ENCODE measurements around the gene CXCL5.
A peak's percentile ranks its signal among the peaks of the same experiment; 100 is the strongest.
"Not testable (repeated sequence)": the region's sequence is repeated elsewhere in the genome, so short reads cannot be mapped to it uniquely, and the experiment has no call there.

Gene CXCL5

DNA sequence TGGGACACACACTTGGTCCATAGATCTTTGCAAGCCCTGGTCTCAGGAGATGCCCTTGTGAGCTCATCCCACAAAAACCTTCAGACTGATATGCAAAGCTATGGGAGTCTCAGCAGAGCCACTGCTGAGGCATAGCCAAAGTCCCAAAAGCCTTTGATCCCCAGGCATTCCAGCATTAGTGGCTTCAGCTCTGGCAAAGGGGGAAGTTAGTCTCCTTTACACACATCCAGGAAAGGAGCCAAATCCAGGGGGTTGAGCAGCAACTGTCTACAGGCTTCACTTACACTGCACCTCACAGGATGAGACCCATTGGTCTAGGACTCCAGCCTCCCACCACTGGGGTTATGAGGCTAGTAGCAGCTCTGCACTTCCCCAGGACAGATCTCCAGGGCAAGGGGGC, 30.6 kb downstream of the CXCL5 start:
- no peak for DNase-seq

DNA sequence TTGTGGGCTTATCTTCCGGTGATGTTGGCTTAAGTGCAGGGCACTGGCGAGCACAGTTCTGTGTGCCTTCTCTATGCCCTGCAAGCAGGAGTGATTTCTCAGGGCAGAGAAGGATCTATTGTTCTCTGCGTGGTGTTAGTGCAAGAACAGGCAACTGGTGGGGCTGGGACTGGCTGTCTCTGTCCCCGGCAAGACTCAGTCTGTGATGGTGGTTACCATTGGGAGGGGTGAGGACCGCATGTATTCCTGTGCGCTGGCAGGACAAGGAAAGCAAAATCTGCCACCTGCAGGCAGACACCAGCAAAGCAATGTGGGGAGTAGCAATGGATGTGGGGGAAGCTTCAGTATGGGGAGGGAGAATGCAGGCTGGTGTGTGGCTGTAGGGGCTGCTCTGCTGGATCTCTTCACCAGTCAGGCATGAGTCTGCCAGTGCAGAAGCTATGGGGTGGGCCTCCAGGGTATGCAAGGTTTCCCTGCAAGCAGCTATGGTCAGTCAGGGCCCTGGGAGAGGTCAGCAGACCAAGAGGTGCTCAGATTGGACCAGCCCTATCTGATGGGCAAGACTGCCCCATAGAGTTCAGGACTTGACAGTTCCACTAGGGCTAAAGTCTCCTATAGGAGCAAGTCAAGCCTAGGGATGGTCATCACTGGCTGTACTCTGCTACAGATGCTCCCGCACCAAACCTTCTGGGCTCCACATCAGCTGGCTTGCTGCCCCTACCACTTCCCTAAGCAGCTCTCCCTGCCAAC, 33.4 kb downstream of the CXCL5 start:
- DNase-seq: peak in 1 of 2 experiments; percentile 27

DNA sequence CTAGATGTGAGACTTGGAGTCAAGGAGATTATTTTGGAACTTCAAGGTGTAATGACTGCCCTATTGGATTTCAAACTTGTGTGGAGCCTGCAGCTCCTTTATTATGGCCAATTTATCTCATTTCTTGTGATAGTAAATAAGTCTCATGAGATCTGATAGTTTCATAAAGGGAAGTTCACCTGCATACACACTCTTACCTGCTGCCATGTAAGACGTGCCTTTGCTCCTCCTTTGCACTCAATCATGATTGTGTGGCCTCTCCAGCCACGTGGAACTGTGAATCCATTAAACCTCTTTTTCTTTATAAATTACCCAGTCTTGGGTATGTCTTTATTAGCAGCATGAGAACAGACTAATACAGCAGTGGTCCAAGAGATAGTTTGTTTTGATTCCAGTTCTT, 35.8 kb downstream of the CXCL5 start:
- no peak for DNase-seq

DNA sequence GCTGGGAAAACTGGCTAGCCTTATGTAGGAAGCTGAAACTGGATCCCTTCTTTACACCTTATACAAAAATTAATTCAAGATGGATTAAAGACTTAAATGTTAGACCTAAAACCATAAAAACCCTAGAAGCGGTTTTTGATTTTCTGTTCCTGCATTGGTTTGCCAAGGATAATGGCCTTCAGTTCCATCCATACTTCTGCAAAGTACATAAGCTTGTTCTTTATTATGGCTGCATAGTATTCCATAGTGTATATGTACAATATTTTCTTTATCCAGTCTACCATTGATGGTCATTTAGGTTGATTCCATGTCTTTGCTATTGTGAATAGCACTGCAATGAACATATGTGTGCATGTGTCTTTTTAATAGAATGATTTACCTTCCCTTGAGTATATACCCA, 39.4 kb downstream of the CXCL5 start:
- not testable (repeated sequence) for DNase-seq

DNA sequence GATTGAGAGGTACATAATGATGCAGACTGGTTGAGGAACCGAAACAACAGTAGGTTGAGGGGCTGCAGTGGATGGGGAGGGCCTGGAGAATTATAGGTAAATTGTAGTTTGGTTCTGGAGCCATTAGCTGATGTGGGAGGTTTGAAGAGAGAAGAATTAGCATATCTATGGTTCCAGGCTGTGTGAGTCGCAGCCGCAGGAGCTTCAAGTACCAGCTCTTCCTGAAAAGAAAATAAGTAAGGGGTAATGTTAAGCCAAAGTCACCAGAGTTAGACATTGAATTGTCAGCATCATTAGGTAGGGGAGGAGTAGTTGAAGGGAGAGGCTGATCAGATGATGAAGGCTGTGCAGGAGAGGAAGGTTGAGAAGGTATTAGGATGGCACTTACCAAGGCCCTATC, 46.1 kb downstream of the CXCL5 start:
- DNase-seq: no peak

DNA sequence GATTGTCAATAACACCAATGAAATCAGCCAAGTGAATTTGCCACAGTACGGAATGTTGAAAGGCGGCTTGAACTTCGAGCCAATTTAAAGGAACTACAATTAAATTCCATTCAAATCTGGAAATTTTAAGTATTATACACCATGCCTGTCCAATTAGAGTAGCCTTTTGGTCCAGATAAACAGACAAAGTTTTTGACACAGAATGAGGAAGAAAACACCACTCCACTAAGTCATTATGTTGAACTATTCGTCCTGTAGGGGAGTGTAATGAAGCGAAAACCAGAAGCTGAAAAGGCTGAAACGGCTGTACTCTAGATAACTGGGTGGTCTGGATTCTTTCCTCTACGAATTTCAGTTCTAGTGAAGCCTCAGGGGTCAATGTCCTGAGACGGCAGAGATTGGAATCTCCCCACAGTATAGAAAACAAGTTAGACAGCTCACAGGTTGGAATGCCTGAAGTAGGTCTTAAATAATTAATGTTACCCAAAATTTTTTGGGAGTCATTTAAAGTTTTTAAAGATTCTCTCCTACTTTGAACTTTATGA, 48.0 kb downstream of the CXCL5 start:
- not testable (repeated sequence) for DNase-seq

DNA sequence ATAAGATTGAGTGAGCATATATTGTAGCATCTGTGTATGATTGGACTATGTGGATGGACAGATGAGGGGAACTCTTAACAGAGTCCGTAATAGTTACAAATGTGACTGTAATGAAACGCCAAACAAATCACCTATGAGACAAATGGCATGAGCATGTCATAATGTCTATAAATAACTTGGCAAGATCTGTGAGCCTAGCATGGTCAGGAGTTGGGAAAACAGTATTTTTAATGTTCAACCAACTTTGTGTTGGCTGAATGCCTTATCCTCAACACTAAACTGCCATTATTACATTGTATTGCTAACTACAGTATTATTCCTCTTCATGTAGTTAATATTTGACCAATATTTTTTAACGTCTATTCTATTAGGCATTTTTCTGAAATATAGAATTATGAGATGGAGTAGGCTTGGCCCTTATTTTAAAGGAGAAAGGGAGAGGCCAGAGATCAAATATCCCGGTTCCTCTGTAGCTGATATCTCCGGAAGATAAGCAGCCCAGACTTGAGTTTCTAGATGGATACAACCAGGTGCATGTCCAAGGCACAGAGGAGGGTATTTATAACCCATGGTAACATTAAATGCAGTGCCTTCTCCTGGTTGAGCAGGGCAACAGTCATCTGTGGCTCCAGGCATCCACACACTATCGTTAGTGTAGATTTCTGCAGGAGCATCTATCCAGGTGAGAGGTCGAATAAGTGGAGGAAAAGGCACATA, 49.3 kb downstream of the CXCL5 start:
- no peak for DNase-seq

DNA sequence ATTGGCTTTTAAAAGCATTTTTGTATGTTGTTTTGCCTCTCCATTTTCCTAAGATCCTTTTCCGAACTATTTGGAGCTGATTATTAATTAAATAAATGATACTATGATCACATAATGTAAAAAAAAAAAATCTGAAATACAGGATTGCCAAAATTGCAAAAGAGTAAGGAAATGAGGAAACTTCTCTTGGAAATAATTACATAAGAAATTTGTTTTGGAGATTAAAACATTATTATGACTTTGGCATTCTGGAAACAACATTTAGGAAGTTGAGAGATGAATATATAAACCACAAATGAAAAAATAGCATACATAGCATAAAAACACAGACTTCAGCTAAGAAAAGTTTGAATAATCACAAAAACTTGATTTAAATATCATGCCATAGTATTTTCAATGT, 50.2 kb downstream of the CXCL5 start:
- no peak for DNase-seq

DNA sequence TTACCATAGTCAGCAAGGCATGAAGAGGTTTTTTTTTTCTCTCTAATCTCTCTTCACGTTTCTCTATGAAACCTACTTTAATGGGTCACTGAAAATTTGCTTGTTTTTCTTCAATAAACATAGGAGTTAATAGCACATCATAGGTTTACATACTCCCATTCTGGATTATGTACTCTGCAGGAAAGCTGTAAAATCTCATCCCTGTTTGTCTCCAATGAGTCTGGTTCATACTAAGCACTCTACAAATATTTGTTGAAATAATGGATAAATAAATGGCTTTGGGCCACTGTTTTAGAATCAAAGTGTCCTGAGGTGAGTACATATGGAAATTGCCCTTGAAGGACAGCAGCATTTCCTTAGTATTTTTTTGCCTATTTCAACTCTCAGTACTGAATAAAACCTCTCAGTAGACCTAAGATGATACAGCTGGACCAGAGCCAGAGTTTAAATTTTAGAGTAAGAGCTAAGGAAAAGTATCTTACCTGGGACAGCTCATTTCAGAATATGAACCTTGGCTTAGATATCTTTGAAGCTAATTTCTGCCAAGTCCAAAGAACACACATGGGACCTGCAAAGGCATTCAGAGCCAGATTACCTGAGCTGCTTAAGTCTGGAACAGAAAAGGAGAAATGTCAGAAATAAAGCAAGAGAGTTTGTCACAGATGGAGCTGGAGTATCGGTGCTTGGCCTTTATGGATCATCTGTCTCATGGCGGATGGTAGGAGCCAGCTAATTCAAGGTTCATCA, 51.1 kb downstream of the CXCL5 start:
- DNase-seq: no peak

DNA sequence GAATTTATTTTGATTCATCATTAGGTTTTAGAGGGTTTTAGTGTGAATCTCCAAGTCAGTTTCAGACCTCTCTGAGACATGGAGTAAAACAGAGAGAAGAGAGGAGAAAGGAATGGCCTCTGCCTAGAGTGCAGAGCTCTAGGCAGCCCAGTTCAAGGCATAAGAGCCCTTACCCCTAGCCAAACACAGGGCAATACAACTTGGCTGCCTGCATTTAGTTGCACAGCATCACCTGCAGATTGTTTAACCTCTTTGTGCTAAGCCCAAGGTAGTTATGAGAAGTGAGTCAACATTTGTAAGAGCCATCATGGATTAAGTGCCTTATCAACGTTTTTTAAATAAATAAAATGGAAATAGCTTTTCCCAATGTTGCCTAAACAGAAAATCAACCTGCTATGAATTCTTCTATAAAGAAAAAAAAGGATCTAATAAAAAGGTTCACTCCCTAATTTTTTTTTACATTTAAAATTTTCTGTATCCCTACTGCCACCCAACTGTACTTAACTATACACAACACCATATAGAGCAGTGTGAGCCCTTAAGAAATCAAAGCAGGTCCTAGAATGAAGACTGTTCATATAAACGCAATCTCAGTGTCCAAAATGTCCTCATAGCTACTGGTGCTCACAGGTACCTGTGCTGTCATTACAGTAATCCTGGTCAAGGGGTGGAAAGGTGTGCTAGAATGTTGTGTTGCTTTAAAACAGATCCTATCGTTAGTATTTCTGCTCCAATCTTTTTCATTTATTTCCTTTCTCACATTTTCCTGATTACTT, 52.6 kb downstream of the CXCL5 start:
- DNase-seq: no peak

All from NCI-H526 (cell line).